ENCODE results near the gene ALDOA.

DNA sequence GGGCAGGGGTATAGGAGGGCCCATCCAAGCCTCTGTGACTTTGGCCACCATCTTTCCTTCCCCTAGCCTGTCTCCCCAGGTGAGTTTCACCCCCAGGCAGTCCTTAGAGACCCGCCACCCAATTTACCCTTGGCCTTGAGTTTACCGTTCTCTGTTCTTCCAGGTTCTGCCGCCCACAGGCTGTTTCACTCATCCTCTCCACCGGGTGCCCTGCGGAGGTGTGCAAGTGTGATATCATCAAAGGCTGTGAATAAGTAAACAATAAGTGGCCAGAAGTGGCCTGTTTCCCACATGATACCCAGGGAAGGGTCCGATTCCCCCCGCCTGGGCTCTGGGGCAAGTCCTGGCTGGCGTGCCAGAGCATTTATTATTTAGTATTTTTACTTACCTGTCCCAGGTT lies 19.4 kb upstream of the ALDOA start:
- no peak for TF ChIP-seq RAD21 (IDR thresholded peaks at IDR 0.05; ENCODE audit: low read depth)
- TF ChIP-seq MAX (IDR thresholded peaks at IDR 0.05): no peak
- no peak for TF ChIP-seq EGR1 (IDR thresholded peaks at IDR 0.05)
- no peak for TF ChIP-seq REST (IDR thresholded peaks at IDR 0.05; ENCODE audit: low read depth)
- TF ChIP-seq EP300 (IDR thresholded peaks at IDR 0.05; ENCODE audit: borderline replicate concordance): no peak
- TF ChIP-seq YY1 (IDR thresholded peaks at IDR 0.05; ENCODE audit: low read depth): no peak

All from Ishikawa (cell line).